ENCODE data around the gene CD99L2.

CD99L2 gene

DNA sequence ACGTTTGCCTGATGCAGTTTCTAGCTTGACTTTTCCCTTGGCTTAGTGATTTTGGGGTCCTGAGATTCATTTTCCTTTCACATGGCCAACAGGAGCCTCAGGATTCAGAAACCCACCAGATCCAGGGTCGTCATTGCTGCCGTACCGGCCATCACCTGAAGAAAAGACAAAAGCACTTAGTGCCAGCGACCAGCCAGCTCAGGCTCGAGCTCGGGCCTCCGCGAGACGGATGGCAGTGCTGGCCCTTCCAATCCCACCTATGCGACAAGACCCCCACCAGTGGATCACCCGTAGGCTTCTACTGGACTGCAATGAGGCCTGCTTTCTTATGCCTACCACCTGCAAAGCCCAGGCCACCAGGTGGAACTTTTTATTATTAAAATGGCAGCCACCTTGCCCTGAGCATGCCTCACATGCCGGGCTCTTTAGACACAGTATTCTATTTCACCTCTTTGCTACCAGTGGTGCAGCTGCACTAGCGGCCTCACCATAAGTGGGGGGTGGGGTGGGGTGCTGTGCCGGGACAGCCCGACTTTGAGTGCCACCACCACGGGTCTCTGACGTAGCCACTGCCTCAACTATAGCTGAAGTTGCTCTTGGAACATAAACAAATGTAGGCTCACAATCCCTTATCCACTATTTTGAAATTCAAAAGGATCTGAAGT lies 121.0 kb downstream of the CD99L2 start:
- no peak for DNase-seq

- DNase-seq, result no peak
Observed at GRCh38 chrX:150775569-150776350, 122.7 kb downstream of the CD99L2 start.

DNA sequence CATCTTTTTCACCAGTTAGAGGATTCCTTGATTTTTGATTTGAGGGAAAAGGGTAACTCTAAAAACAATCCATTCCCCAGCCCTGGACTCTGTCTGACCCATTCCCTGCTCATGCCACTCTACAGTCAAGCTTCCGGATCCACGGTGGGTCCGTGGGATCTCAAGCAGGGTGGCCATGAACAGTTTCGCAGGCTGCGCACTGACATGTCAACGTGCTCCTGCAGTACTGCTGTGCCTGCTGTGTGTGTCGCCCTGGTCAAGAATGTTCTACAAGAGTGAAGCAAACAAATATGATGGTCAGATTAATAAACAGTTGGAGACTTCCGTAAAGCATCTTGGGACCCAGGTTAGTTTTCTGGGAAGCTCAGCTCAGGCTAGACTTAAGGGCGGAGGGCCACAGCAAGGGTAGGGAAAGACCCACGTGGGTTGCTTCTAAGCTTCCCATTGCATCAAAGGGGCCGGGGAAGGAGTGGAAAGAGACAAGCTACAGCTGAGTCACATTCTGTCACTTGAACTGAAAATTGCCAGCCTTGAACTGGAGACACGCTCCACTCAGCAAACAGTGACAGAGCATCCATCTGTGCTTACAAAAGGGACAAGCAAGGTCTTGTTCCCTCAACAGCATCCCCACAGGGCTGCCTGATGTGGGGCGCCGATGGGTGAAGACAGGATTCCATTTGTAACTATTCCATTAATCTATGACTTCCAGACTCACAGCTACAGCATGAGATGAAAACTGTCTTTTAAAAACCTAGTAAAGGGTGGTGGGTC lies 123.5 kb downstream of the CD99L2 start:
- DNase-seq, result peak; percentile 75

- no peak for DNase-seq
Observed at GRCh38 chrX:150773634-150774033, 124.8 kb downstream of the CD99L2 start.

DNA sequence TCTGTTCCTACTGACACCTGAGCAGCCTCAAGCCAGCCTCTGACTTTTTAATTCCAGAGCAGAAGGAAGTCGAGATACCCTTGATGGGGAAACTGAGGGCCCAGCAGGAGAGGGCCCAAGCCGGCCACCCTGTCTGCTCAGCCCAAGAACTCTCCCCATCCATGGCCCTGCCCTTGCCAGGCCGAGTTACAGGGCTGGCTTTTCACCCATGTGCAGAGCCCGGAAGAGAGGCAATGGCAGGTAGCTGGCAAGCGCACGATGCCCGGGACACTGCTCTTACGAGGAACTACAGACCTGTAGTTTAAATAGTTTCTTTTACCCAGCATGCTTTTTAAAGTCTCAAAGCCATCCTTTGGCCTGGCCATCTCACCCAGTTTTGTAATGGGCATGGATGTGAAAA lies 125.4 kb downstream of the CD99L2 start:
- no peak for DNase-seq

DNA sequence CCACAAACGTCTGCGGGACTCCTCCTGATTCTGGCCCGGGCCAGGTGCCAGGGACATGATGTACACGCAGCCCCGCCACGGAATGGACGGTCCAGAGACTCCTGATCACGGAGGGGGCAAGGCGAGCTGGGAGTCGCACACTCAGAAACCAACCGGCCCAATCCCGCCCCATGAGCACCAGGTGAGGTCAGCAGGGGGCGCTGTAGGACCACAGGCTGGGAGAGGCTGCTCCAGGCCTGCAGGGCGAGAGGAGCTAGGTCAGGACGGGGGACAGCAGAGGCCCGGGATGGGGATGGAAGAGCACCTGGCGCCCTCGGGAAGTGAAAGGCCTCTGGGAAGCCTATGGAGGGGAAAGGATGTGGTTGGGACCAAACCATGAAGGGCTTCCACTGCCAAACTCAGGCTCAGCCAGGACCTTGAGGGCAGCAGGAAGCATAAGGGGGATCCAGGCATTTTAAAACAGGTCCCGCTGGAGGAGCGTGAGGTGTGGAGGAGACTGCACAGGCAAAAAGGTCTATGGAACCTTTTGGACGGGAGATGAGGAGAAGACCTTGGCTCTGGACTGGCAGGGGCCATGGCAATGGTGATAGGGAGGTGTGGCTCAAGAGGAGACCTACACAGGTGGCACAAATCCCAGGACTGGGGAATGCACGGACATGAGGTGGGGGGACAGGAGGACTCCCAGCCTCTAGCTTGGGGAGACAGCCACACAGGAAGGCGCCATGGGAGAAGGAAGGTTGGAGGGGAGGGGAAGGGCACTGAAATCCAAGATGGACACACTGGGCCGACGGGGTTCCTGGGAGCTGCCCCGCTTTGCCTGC lies 126.1 kb downstream of the CD99L2 start:
- peak; percentile 36 for DNase-seq

- DNase-seq, result no peak
Observed at GRCh38 chrX:150771116-150771515, 127.4 kb downstream of the CD99L2 start.

DNA sequence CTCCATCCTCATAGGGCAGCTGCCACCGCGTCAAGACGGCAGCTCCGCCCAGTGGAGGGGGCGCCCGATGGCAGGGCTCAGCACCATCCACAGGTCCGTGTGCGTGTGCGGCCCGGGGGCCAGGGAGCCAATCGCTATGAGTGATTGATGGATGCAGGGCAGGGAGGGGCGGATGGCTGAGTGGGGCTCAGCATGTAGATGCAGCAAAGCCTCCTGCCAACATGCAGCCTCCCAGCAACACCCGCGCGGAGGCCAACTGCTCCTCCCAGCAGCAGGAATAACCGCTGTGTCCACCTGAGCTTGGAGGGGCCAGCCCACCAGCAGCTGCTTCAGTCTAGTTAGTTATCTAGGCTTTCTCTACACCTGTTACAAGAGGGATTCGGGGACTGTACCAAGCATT lies 127.8 kb downstream of the CD99L2 start:
- no peak for DNase-seq

- no peak for DNase-seq
Observed at GRCh38 chrX:150769408-150769807, 129.1 kb downstream of the CD99L2 start.

GRCh38 chrX:150768580-150769190 lies 129.8 kb downstream of the CD99L2 start:
- DNase-seq, result no peak

- DNase-seq, result no peak
Observed at GRCh38 chrX:150768132-150768485, 130.4 kb downstream of the CD99L2 start.

GRCh38 chrX:150767475-150768131 lies 130.9 kb downstream of the CD99L2 start:
- no peak for DNase-seq

DNA sequence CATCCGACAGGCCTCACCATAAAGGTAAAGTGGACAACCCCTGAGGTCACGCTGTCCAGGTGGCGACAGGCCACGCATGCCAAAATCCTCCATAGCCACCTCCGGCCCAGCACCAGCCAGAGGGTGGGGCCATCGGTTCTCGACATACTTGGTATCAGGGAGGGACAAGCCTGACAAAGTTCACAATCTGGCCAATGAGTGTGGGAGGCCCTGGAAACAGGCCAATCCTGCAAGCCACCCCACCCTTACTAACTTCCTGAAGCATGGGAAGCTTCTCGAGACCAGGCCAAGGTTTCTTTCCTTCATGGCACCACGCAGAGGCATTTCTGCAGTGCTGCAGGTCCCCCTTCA lies 131.4 kb downstream of the CD99L2 start:
- no peak for DNase-seq

DNA sequence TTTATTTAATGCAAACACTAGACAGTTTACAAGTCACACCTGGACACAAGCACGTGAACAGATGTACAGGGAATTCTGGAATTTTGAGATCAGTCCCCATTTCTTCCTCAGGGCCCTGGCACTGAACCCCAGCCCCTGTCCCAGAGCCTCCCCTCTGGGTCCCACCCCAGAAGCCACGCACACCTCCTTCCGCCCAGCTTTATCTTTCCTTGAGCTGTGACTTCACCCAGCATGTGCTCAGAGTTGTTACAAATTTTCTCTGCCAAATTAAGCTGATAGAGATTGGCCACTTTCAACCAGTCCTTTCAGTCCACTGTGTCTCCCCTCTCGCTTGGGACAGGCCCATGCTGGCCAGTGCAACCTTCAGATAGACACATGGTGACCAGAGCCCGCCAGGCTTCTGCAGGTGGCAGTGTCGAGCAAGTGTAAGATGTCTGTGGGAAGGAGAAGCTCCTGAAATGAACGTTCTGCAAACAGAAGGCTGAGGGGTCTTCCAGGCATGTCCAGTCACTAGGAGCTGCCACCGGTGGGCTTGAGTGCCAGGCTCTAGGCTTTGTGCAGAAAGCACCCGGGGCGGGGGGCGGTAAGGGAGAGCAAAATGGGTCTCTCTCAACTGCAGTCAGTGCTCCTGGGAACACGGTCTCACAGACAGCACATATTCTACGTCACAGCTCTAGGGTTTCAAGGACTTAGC lies 132.0 kb downstream of the CD99L2 start:
- DNase-seq, result no peak

DNA sequence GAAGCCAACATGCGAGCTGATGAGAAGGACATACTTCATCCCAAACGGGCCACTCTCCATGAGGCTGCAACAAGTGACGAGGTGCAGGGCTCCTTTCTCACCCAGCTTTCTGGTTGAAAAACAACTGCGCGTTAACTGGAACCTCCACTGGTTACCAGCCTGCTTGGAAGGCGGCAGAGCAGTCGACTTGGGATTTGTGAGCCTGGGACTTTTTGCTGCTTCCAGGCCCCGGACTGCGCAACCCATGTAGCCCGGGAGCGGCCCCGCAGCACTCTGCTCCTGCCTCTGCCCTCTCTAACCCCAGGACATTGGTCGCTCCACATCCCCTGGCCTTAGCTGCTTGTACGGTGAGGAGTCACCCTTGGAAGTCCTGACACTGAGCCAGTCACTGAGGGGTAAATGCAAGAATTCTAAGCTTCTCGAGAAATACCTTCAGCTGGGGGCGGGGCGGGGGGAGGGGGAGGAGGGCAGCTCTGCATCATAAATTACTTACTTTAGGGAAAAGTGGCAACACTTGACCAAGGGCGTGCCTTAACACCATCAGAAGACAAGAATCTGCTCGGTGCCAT lies 132.6 kb downstream of the CD99L2 start:
- no peak for DNase-seq

GRCh38 chrX:150765237-150765636 lies 133.2 kb downstream of the CD99L2 start:
- DNase-seq, result no peak

GRCh38 chrX:150763810-150764209 lies 134.7 kb downstream of the CD99L2 start:
- DNase-seq, result no peak

- DNase-seq, result no peak
Observed at GRCh38 chrX:150763303-150763797, 135.1 kb downstream of the CD99L2 start.

DNA sequence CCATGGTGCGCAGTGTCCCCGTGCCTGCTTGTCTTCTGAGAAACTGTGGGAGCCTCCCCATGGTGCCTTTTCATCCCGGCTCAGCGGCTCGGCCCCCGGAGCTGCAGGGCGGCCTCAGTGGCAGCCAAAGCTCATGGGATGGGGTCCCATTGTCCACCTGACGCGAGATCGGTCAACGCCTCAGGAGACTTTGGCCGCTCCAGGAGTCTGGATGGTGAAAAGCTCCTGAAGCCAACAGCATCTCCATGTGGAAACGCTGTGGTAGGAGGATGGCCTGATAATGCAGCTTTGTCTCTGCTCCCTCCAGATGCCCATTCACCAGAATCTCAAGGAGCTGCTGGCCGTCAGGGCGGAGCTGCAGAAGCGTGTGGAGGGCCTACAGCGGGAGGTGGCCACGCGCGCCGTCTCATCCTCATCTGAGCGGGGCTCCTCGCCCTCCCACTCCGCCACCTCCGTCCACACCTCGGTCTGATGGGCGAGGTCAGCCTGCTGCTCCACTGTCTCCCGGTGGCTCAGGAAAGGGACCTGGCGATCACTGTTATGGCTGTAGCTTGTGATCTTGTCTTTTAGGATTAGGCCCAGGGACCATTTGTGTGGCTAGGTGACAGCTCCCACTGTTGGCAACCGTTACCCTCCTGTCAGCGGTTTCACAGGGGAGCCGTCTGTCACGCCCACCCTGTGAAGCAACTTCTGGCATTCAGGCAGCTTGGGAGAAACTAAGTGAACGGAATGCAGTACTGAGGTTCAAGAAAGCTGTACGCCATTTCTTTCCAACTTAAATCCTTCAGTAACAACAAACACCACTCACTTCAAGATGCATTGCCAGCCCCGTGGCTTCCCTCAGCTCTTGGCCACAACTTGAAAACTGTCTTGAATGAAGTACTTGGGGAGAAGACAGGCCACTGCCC lies 136.0 kb downstream of the CD99L2 start:
- no peak for DNase-seq

DNA sequence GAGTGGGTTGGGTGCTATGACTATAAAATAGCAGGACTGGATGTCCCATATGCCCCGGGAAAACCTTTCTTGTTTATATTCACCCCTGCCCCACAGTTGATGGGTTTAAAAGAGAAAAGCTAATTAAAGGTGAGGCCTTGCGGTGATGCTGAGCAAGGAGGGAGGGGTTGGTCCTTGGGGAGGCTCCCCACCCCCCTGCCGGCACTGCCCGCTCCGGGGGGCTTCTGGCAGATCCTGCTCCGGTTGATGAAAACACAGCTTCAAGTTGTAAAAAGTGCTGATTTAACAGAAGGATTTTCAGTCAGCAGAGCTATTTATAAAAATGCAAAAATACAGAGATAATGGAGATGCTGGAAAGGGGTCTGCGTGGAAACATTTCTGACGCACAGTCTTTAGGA lies 136.7 kb downstream of the CD99L2 start:
- DNase-seq, result no peak

Data from NCI-H2171 treated with DMSO at 0.1 percent for 48 hours (cell line).